ENCODE data around the gene SLC25A48. TPM values are rescaled to one million over a fixed set of nuclear protein-coding genes. Genes with fewer than 3 reads are reported as not detected.

Gene SLC25A48
- total RNA-seq, 2 donors from 2014 or later: 0.78 to 2.8 TPM

DNA sequence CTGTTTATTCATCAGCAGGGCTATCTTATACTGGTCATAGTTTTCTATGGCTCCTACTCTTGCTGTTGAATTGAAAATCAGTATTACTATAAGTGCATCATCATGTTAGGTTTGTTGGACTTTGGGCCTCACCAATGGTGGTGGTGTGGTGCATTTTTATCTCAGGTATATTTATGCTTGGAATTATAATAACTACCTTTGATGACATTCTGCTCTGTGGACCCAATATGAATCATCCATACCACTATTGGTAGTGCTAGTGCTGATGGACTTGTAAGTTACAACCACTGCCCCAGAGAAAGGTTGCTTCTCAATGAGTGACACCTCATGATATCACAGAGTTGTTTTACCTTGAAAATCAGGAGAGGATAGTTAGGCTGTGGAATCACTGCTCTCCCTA, 33.1 kb downstream of the SLC25A48 start:
- no peak for TF ChIP-seq CTCF (IDR thresholded peaks at IDR 0.05)
- no peaks in the 10 kb centered on the region for H3K9me3 ChIP-seq
- H3K36me3 ChIP-seq: no peaks in the 10 kb centered on the region
- ATAC-seq (ENCODE audit: insufficient number of reproducible peaks, low FRiP score, low read depth) (no peak), DNase-seq (ENCODE audit: low spot score) (no peak)
- H3K4me3 ChIP-seq: no peak overlapping the region
- no peak overlapping the region for H3K27ac ChIP-seq
- no peaks in the 10 kb centered on the region for H3K27me3 ChIP-seq (replicated peaks; ENCODE audit: insufficient read depth)
- peaks cover 0 to 4% of the 10 kb centered on the region in 2 donors for H3K4me1 ChIP-seq (ENCODE audit: control insufficient read depth in 1 of 2, low read depth in 2 of 2)

- Histone ChIP-seq H3K4me3 (no peak overlapping the region), H3K9me3 (no peaks in the 10 kb centered on the region), H3K27ac (no peak overlapping the region), H3K36me3 (no peaks in the 10 kb centered on the region), H3K27me3 (replicated peaks; ENCODE audit: insufficient read depth) (no peaks in the 10 kb centered on the region), H3K4me1 (ENCODE audit: control insufficient read depth in 1 of 2, low read depth in 2 of 2) (peaks cover 0 to 4% of the 10 kb centered on the region in 2 donors)
- DNase-seq (ENCODE audit: low spot score): no peak
- ATAC-seq (ENCODE audit: insufficient number of reproducible peaks, low FRiP score, low read depth): no peak
- TF ChIP-seq CTCF (IDR thresholded peaks at IDR 0.05): no peak
Measured at GRCh38 chr5:135868681-135869080, 34.2 kb downstream of the SLC25A48 start.

DNA sequence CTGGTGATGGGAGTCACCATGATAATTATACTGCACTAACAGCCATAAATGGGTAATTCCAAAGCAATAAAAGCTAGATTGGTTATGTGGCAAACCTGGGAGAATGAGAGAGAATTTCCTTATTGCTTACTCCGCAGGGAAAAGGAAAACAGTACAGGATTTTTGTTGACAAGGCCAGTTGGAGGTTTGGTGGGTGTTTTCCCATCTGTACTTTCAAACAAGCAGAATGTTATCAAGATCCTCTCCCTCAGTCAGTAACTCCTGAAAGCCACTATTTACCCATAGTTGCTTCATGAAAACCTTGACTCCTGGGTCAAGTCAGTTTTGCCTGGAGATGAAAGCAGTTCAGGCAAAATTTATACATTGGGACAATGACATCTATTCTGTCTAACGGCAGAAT, 34.8 kb downstream of the SLC25A48 start:
- Histone ChIP-seq H3K4me3 (no peak overlapping the region), H3K36me3 (no peaks in the 10 kb centered on the region), H3K9me3 (no peaks in the 10 kb centered on the region), H3K4me1 (ENCODE audit: control insufficient read depth in 1 of 2, low read depth in 2 of 2) (peaks cover 0 to 4% of the 10 kb centered on the region in 2 donors), H3K27me3 (replicated peaks; ENCODE audit: insufficient read depth) (no peaks in the 10 kb centered on the region), H3K27ac (no peak overlapping the region)
- no peak for TF ChIP-seq CTCF (IDR thresholded peaks at IDR 0.05)
- ATAC-seq (ENCODE audit: insufficient number of reproducible peaks, low FRiP score, low read depth) (no peak), DNase-seq (ENCODE audit: low spot score) (no peak)

DNA sequence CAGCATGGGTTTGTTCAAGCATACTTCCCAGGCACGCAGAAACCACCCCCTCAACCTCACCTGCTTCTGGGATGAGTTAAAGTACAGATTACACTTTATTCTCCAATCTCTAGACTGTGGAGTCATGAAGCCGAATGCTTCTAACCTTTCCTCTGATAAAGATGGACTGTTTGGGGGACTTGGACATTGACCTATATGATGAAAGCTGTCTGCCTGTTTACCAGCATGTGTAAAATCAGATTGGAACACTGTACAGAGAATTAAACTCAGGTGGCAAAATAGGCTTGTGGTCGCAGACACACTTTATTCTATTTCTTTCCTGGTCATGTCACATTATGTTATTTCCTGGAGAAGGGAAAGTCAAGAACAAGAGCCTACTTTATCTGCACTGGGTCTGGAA, 35.5 kb downstream of the SLC25A48 start:
- ATAC-seq (ENCODE audit: insufficient number of reproducible peaks, low FRiP score, low read depth) (no peak), DNase-seq (ENCODE audit: low spot score) (no peak)
- TF ChIP-seq CTCF (IDR thresholded peaks at IDR 0.05): no peak
- Histone ChIP-seq H3K36me3 (no peaks in the 10 kb centered on the region), H3K27ac (no peak overlapping the region), H3K27me3 (replicated peaks; ENCODE audit: insufficient read depth) (no peaks in the 10 kb centered on the region), H3K4me3 (no peak overlapping the region), H3K9me3 (no peaks in the 10 kb centered on the region), H3K4me1 (ENCODE audit: control insufficient read depth in 1 of 2, low read depth in 2 of 2) (peaks cover 0 to 3% of the 10 kb centered on the region in 2 donors)

DNA sequence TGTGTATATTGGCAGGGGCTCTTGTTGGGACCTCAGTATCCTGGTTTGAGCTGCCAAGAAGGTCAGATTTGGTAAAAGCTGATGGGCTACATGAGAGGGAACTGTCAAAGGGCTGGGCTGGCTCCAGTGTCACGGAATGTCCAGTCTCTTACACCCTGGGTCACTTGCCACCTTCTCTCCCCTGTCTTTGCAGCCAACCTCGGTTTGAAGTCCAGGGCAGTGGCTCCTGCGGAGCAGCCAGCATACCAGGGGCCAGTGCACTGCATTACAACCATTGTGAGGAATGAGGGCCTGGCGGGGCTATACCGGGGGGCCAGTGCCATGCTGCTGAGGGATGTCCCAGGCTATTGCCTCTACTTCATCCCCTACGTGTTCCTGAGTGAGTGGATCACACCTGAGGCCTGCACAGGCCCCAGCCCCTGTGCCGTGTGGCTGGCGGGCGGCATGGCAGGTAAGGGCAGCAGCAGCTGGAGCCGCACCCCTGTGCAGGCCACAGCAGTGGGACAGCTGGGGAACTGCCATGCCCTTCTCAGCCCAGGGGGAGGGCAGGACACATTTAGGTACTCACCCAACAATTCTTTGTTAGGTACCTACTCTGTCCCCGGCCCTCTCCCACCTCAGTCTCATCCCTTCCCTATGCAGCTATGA, 36.9 kb downstream of the SLC25A48 start:
- DNase-seq (ENCODE audit: low spot score) (no peak), ATAC-seq (ENCODE audit: insufficient number of reproducible peaks, low FRiP score, low read depth) (no peak)
- Histone ChIP-seq H3K36me3 (no peaks in the 10 kb centered on the region), H3K27ac (no peak overlapping the region), H3K9me3 (no peaks in the 10 kb centered on the region), H3K4me3 (no peak overlapping the region), H3K4me1 (ENCODE audit: control insufficient read depth in 1 of 2, low read depth in 2 of 2) (no peaks in the 10 kb centered on the region), H3K27me3 (replicated peaks; ENCODE audit: insufficient read depth) (no peaks in the 10 kb centered on the region)
- TF ChIP-seq CTCF (IDR thresholded peaks at IDR 0.05): no peak
